Omental fat pad (tissue), 4 donors: ENCODE results near the gene CD33. TPM values are rescaled to one million over a fixed set of nuclear protein-coding genes. Genes with fewer than 3 reads are reported as not detected.

Experiments
- ATAC-seq: fragments of 150-250 bp; one replicate; pipeline ENCODE4 v1.9.1; 2016; ENCODE audit warnings: mild to moderate bottlenecking, moderate library complexity; ENCODE audit not compliant: low FRiP score
- DNase-seq: peaks from one replicate; pipeline ENCODE4 v3.0.0-alpha.2; 2019; ENCODE audit warnings: low spot score
- CTCF ChIP-seq, 3 donors: fragments of 450-650 bp; IDR thresholded peaks; one replicate each; pipeline ENCODE4 v1.5.1; 2016 to 2017; ENCODE audit warnings: antibody characterized with exemption in 3 of 3, mild to moderate bottlenecking in 3 of 3, moderate library complexity in 2 of 3
- total RNA-seq, 4 donors: library from RNA; depleted of rRNA; stranded (reverse); fragments of >200 nt; gene quantifications; one replicate each; pipeline ENCODE4 v1.1.0, GENCODE V29; 2016

The CD33 gene
- total RNA-seq, 4 donors from 2014 or later: 7.1 to 22.3 (median 18.0) TPM

DNA sequence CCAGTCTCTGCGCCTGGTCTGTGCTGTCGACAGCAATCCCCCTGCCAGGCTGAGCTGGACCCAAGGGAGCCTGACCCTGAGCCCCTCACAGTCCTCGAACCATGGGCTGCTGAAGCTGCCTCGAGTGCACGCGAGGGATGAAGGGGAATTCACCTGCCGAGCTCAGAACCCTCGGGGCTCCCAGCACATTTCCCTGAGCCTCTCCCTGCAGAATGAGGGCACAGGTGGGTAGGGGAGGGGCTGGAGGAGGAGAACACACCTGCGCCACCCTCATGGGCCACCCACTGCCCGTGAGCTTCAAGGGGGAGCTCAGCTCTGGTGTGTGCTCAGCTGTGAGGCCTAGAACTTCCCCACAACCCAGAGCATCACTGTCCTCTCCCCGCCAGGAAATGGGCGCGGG is 38.6 kb upstream of the CD33 start:
- ATAC-seq: no peak
- TF ChIP-seq CTCF (IDR thresholded peaks at IDR 0.05): no peak
- no peak for DNase-seq

GRCh38 chr19:51187395-51188226 is 37.3 kb upstream of the CD33 start:
- no peak for TF ChIP-seq CTCF (IDR thresholded peaks at IDR 0.05)
- DNase-seq (no peak), ATAC-seq (no peak)

GRCh38 chr19:51188227-51188559 is 36.7 kb upstream of the CD33 start:
- DNase-seq: no peak
- ATAC-seq: no peak
- TF ChIP-seq CTCF (IDR thresholded peaks at IDR 0.05): no peak

- TF ChIP-seq CTCF (IDR thresholded peaks at IDR 0.05): no peak
- no peak for ATAC-seq
- DNase-seq: no peak
Measured at GRCh38 chr19:51192689-51193088, 32.2 kb upstream of the CD33 start.

- peak; percentile 79 for ATAC-seq
- TF ChIP-seq CTCF (IDR thresholded peaks at IDR 0.05): no peak
- no peak for DNase-seq
Measured at GRCh38 chr19:51194527-51195315, 30.2 kb upstream of the CD33 start.

- DNase-seq: no peak
- no peak for TF ChIP-seq CTCF (IDR thresholded peaks at IDR 0.05)
- ATAC-seq: no peak
Measured at GRCh38 chr19:51195316-51195586, 29.6 kb upstream of the CD33 start.

DNA sequence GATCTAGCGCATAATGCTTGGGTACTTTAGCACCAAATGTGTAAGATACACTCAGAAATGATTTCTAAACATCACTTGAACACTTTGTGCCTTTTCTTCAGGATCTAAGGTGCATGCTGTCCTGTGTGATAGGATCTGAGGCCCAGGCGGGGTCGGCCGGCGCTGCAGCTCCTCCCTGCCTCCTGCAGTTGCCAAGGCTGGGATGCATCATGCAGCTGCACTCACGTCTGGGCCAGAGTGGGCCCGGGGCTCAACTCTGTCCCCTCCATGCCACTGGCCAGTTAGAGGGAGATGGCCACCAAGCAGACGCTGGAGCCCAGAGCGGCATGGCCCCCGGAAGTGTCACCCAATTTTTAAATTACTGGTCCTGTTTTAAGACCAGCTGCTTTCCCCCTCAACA is 29.3 kb upstream of the CD33 start:
- DNase-seq: no peak
- no peak for ATAC-seq

More for the DNA sequence above, 29.3 kb upstream of the CD33 start:
- TF ChIP-seq CTCF (IDR thresholded peaks at IDR 0.05): no peak
